Endothelial cell of umbilical vein (primary cell): ENCODE measurements around the gene ADARB2. TPM values are rescaled to one million over a fixed set of nuclear protein-coding genes. Genes with fewer than 3 reads are reported as not detected.

Experiments used
- BruUV-seq: library from RNA; stranded (reverse); fragments of 400-500 nt; replicated peaks from 2 replicates; lab custom pipeline; 2021; lab: Mats Ljungman, UMichigan
- CTCF ChIA-PET: fragments of 300-600, 350-600 bp; sonication (Branson Sonifier 250); formaldehyde crosslinking; loops from one replicate; lab custom pipeline; 2021; ENCODE audit warnings: antibody characterized with exemption, inconsistent platforms; lab: Charles Lee
- POLR2A ChIA-PET: fragments of 300-600, 350-600 bp; sonication (Branson Sonifier 250); formaldehyde crosslinking; loops from one replicate; lab custom pipeline; 2021; ENCODE audit warnings: antibody characterized with exemption, inconsistent platforms; lab: Charles Lee
- DNase-seq: peaks from one replicate; pipeline ENCODE4 v3.0.0-alpha.2; 2011; ENCODE audit warnings: low read depth, low spot score
- FAIRE-seq: peaks from 2 replicates; lab custom pipeline; 2011; peaks lifted over from hg19 to GRCh38; lab: Jason Lieb, UNC
- H2AFZ ChIP-seq: 2 replicates; pipeline ENCODE4 v1.6.0; 2012; ENCODE audit warnings: low read depth, low read length, control low read depth, inconsistent platforms
- H3K27ac ChIP-seq: 2 replicates; pipeline ENCODE4 v1.5.1; 2011; ENCODE audit warnings: low read depth, mild to moderate bottlenecking, control low read depth, low read length, moderate library complexity; ENCODE audit not compliant: insufficient read depth
- H3K27me3 ChIP-seq, 2 experiments: 2 replicates each; pipeline versions ENCODE4 v1.6.0 to v1.6.1; 2011; ENCODE audit warnings: low read length in 2 of 2, mixed read lengths in 1 of 2; ENCODE audit not compliant: control insufficient read depth in 2 of 2, insufficient read depth in 2 of 2
- H3K36me3 ChIP-seq, 2 experiments: 2 replicates in 1 of 2; 3 replicates in 1 of 2; pipeline ENCODE4 v1.5.1; 2011; ENCODE audit warnings: low read length in 2 of 2, mild to moderate bottlenecking in 1 of 2, moderate library complexity in 1 of 2; ENCODE audit not compliant: control insufficient read depth in 2 of 2, insufficient read depth in 2 of 2; ENCODE audit errors: extremely low read depth in 1 of 2
- H3K4me1 ChIP-seq: 3 replicates; pipeline ENCODE4 v1.5.1; 2011; ENCODE audit warnings: mild to moderate bottlenecking, low read length; ENCODE audit not compliant: control insufficient read depth, insufficient read depth; ENCODE audit errors: extremely low read depth
- H3K4me2 ChIP-seq: 2 replicates; pipeline ENCODE4 v1.6.1; 2011; ENCODE audit warnings: low read length, control low read depth, mixed read lengths; ENCODE audit not compliant: insufficient read depth
- H3K4me3 ChIP-seq, 3 experiments: fragments of 200-600 bp in 1 of 3; sonication (generic), shearing (Covaris generic) in 1 of 3; replicated peaks in 1 of 3; 2 replicates each; pipeline ENCODE4 v1.5.1; 2011 to 2016; ENCODE audit warnings: control low read depth in 3 of 3, low read length in 3 of 3, mild to moderate bottlenecking in 2 of 3, inconsistent platforms in 1 of 3, low read depth in 1 of 3, moderate library complexity in 1 of 3; ENCODE audit not compliant: insufficient read depth in 1 of 3
- H3K79me2 ChIP-seq: 2 replicates; pipeline ENCODE4 v1.6.0; 2012; ENCODE audit warnings: low read length, inconsistent platforms; ENCODE audit not compliant: control insufficient read depth, insufficient read depth
- H3K9ac ChIP-seq: replicated peaks from 2 replicates; pipeline ENCODE3; 2011; ENCODE audit warnings: low read length, control low read depth; ENCODE audit not compliant: insufficient read depth; ENCODE audit errors: extremely low read depth
- H3K9me1 ChIP-seq: replicated peaks from 3 replicates; pipeline ENCODE4 v1.6.0; 2011; ENCODE audit warnings: mild to moderate bottlenecking, low read length; ENCODE audit not compliant: control insufficient read depth, insufficient read depth; ENCODE audit errors: extremely low read depth
- H3K9me3 ChIP-seq: replicated peaks from 2 replicates; pipeline ENCODE4 v1.5.1; 2012; ENCODE audit warnings: low read length, inconsistent platforms; ENCODE audit not compliant: control insufficient read depth, insufficient read depth
- H4K20me1 ChIP-seq: replicated peaks from 2 replicates; pipeline ENCODE3; 2011; ENCODE audit warnings: mild to moderate bottlenecking, low read length; ENCODE audit not compliant: control insufficient read depth, insufficient read depth; ENCODE audit errors: extremely low read depth
- EZH2 ChIP-seq: IDR thresholded peaks from 2 replicates; pipeline ENCODE4 v1.6.1; 2012; ENCODE audit warnings: borderline replicate concordance, low read depth, mild to moderate bottlenecking, moderate library complexity, low read length, inconsistent platforms; ENCODE audit not compliant: severe bottlenecking
- FOS ChIP-seq: IDR thresholded peaks from 2 replicates; pipeline ENCODE4 v1.6.1; 2011; ENCODE audit warnings: mild to moderate bottlenecking, low read length, moderate library complexity, borderline replicate concordance; ENCODE audit not compliant: insufficient read depth
- GATA2 ChIP-seq: IDR thresholded peaks from 2 replicates; pipeline ENCODE4 v1.7.0; 2011; ENCODE audit warnings: low read depth, mild to moderate bottlenecking, moderate library complexity, mixed read lengths, low read length; ENCODE audit not compliant: insufficient read length, insufficient read depth
- JUN ChIP-seq: IDR thresholded peaks from 2 replicates; pipeline ENCODE4 v1.6.1; 2011; ENCODE audit warnings: borderline replicate concordance, low read depth; ENCODE audit not compliant: insufficient read length, insufficient read depth
- MYC ChIP-seq: IDR thresholded peaks from one replicate; pipeline ENCODE4 v1.6.1; 2011; ENCODE audit warnings: mild to moderate bottlenecking, low read depth, low read length
- POLR2A ChIP-seq: IDR thresholded peaks from 2 replicates; pipeline ENCODE4 v1.6.1; 2012; ENCODE audit warnings: low read depth, mild to moderate bottlenecking, control low read depth, low read length
- POLR2AphosphoS5 ChIP-seq: IDR thresholded peaks from 2 replicates; pipeline ENCODE4 v1.6.1; 2012; ENCODE audit warnings: low read depth, mild to moderate bottlenecking, control low read depth, low read length, moderate library complexity; ENCODE audit not compliant: insufficient read depth
- dilution Hi-C: fragments of 300-500 bp; cut with MboI; formaldehyde crosslinking; loops from one replicate; pipeline ENCODE4 v1.15.0; 2019; ENCODE audit warnings: low sequenced_read_pairs; ENCODE audit not compliant: extremely low pct_ligation_motif_present
- intact Hi-C: fragments of 100-400 bp; cut with micrococcal nuclease; formaldehyde crosslinking; loops from one replicate; pipeline ENCODE4 v1.10.0; 2022
- polyA plus RNA-seq, 4 experiments: library from polyadenylated mRNA; depleted of rRNA in 3 of 4; stranded (reverse) in 3 of 4; unstranded in 1 of 4; fragments of >200 nt; gene quantifications; 2 replicates each; pipeline versions ENCODE4 v1.2.1 to v1.2.3, GENCODE V29; 2011 to 2012; ENCODE audit warnings: missing spikeins in 1 of 4
- total RNA-seq: library from RNA; stranded (reverse); gene quantifications from 2 replicates; pipeline ENCODE4 v1.2.3, GENCODE V29; 2021
- TF ChIP-seq, protein P1 (sequence below), 2 donors: IDR thresholded peaks; 1 replicate in 1 of 2; 2 replicates in 1 of 2; pipeline ENCODE4 v1.5.1; 2011; ENCODE audit warnings: low read length in 2 of 2, mild to moderate bottlenecking in 2 of 2, moderate library complexity in 2 of 2, control low read depth in 1 of 2, inconsistent platforms in 1 of 2, low read depth in 1 of 2; ENCODE audit not compliant: insufficient read depth in 1 of 2; ENCODE audit errors: extremely low read depth in 1 of 2
- TF ChIP-seq, protein P2 (sequence below): IDR thresholded peaks from 2 replicates; pipeline ENCODE4 v1.6.1; 2011; ENCODE audit not compliant: insufficient read depth, insufficient read length

Gene ADARB2
- total and polyA plus RNA-seq, 2 donors (not counting 3 experiments of a cell fraction or from before 2014, with no cell fraction given): not detected

DNA sequence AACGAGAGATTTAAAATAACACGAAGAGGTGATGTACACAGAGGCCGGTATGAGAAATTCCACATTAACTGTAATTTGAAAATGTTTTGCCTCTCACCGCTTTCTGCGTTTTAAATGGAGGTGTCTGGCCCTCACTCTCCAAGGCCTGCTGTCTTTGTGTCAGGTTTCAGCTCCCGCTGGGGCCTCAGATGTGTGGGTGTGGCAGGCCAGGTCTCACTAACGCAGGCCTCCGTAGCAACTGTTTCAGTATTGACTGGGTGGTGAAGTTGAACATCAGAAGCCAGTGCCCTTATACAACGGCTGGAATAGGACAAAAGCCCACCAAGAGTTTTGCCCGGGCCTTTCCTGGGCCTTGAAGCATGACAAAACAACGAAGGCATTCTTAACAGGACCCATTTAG, 303.1 kb downstream of the ADARB2 start:
- DNase-seq: no peak
- Histone ChIP-seq H3K27me3 (no peaks in the 10 kb centered on the region), H3K36me3 (no peaks in the 10 kb centered on the region), H3K9me1 (no peaks in the 10 kb centered on the region), H3K79me2 (no peaks in the 10 kb centered on the region), H3K4me1 (no peaks in the 10 kb centered on the region), H3K4me2 (no peak overlapping the region), H4K20me1 (no peaks in the 10 kb centered on the region), H3K9me3 (peaks cover 2% of the 10 kb centered on the region), H3K4me3 (no peak overlapping the region), H3K27ac (no peak overlapping the region), H3K9ac (no peak overlapping the region), H2AFZ (no peak overlapping the region)
- dilution Hi-C loops (no loop called here), intact Hi-C loops (no loop called here)
- no peak for FAIRE-seq
- CTCF ChIA-PET: no interaction called here
- no peak for TF ChIP-seq MYC
- no peak for TF ChIP-seq FOS
- no peak for TF ChIP-seq GATA2
- TF ChIP-seq JUN: no peak
- TF ChIP-seq EZH2: no peak
- TF ChIP-seq POLR2AphosphoS5: no peak
- TF ChIP-seq, protein P1, sequence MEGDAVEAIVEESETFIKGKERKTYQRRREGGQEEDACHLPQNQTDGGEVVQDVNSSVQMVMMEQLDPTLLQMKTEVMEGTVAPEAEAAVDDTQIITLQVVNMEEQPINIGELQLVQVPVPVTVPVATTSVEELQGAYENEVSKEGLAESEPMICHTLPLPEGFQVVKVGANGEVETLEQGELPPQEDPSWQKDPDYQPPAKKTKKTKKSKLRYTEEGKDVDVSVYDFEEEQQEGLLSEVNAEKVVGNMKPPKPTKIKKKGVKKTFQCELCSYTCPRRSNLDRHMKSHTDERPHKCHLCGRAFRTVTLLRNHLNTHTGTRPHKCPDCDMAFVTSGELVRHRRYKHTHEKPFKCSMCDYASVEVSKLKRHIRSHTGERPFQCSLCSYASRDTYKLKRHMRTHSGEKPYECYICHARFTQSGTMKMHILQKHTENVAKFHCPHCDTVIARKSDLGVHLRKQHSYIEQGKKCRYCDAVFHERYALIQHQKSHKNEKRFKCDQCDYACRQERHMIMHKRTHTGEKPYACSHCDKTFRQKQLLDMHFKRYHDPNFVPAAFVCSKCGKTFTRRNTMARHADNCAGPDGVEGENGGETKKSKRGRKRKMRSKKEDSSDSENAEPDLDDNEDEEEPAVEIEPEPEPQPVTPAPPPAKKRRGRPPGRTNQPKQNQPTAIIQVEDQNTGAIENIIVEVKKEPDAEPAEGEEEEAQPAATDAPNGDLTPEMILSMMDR (IDR thresholded peaks at IDR 0.05; ENCODE audit: extremely low read depth in 1 of 2, insufficient read depth in 1 of 2, low read depth in 1 of 2, low read length in 2 of 2): no peak
- TF ChIP-seq POLR2A: no peak
- TF ChIP-seq, protein P2, sequence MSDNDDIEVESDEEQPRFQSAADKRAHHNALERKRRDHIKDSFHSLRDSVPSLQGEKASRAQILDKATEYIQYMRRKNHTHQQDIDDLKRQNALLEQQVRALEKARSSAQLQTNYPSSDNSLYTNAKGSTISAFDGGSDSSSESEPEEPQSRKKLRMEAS: no peak
- no TSS peak for BruUV-seq
- POLR2A ChIA-PET: no interaction called here
